GM12878 (cell line): ENCODE results near the gene PKHD1. TPM values are rescaled to one million over a fixed set of nuclear protein-coding genes. Genes with fewer than 3 reads are reported as not detected.

ENCODE experiments used
- ATAC-seq: fragments of 200-7000 bp; cut with Tn5 transposase; 3 replicates; pipeline ENCODE4 v1.9.1; 2020; ENCODE audit warnings: mild to moderate bottlenecking, moderate library complexity
- BruUV-seq: library from RNA; stranded (reverse); fragments of 400-500 nt; replicated peaks from 2 replicates; lab custom pipeline; 2021; lab: Mats Ljungman, UMichigan
- CTCF ChIA-PET: fragments of 300-600 bp; sonication (Branson Sonifier 250); formaldehyde crosslinking; extraction: SDS; loops from one replicate; lab custom pipeline; 2021; ENCODE audit warnings: inconsistent platforms; lab: Yijun Ruan, JAX
- POLR2A ChIA-PET: fragments of 350-600 bp; formaldehyde crosslinking; extraction: SDS; loops from one replicate; lab custom pipeline; 2021; ENCODE audit warnings: inconsistent platforms; lab: Charles Lee
- RAD21 ChIA-PET: fragments of 300-600 bp; sonication (Branson Sonifier 250); formaldehyde crosslinking; loops from one replicate; lab custom pipeline; 2023; ENCODE audit warnings: antibody characterized with exemption; ENCODE audit not compliant: unreplicated experiment; lab: Charles Lee
- SMC1A ChIA-PET: fragments of 300-600 bp; sonication (Branson Sonifier 250); formaldehyde crosslinking; loops from one replicate; lab custom pipeline; 2023; ENCODE audit not compliant: unreplicated experiment, uncharacterized antibody; lab: Charles Lee
- DNase-seq: peaks from one replicate; pipeline ENCODE4 v3.0.0-alpha.2; 2011; ENCODE audit warnings: low read depth, low spot score
- FAIRE-seq: peaks from 3 replicates; lab custom pipeline; 2011; peaks lifted over from hg19 to GRCh38; lab: Jason Lieb, UNC
- H2AFZ ChIP-seq: 2 replicates; pipeline ENCODE4 v1.6.0; 2011; ENCODE audit warnings: low read depth, low read length, control low read depth; ENCODE audit not compliant: control insufficient read depth
- H3K27ac ChIP-seq: 2 replicates; pipeline ENCODE4 v1.5.1; 2011; ENCODE audit warnings: control low read depth; ENCODE audit not compliant: control insufficient read depth, insufficient read depth
- H3K27me3 ChIP-seq, 2 experiments: replicated peaks in 1 of 2; 2 replicates each; pipeline versions ENCODE4 v1.6.0 to v1.6.1; 2011; ENCODE audit warnings: low read length in 1 of 2; ENCODE audit not compliant: control insufficient read depth in 2 of 2, insufficient read depth in 2 of 2
- H3K36me3 ChIP-seq, 2 experiments: 2 replicates each; pipeline ENCODE4 v1.5.1; 2011; ENCODE audit warnings: low read length in 1 of 2; ENCODE audit not compliant: control insufficient read depth in 2 of 2, insufficient read depth in 2 of 2
- H3K4me1 ChIP-seq: 2 replicates; pipeline ENCODE4 v1.6.1; 2011; ENCODE audit warnings: mild to moderate bottlenecking, low read length, moderate library complexity, mixed read lengths; ENCODE audit not compliant: control insufficient read depth, insufficient read depth
- H3K4me2 ChIP-seq: 2 replicates; pipeline ENCODE4 v1.6.0; 2011; ENCODE audit warnings: control low read depth; ENCODE audit not compliant: control insufficient read depth, insufficient read depth
- H3K4me3 ChIP-seq: fragments of 200-600 bp; sonication (generic); 2 replicates; pipeline ENCODE4 v1.5.1; 2016
- H3K79me2 ChIP-seq: 2 replicates; pipeline ENCODE4 v1.6.0; 2011; ENCODE audit warnings: low read length; ENCODE audit not compliant: control insufficient read depth, insufficient read depth
- H3K9ac ChIP-seq: 2 replicates; pipeline ENCODE4 v1.8.0; 2011; ENCODE audit warnings: low read length, control low read depth, mixed read lengths; ENCODE audit not compliant: control insufficient read depth, insufficient read depth
- H3K9me3 ChIP-seq: replicated peaks from 3 replicates; pipeline ENCODE4 v1.5.1; 2011; ENCODE audit warnings: mild to moderate bottlenecking, low read length; ENCODE audit not compliant: control insufficient read depth, insufficient read depth
- H4K20me1 ChIP-seq: 2 replicates; pipeline ENCODE4 v1.6.0; 2011; ENCODE audit not compliant: control insufficient read depth, insufficient read depth
- CREM ChIP-seq: IDR thresholded peaks from 2 replicates; pipeline ENCODE4 v1.6.1; 2014; ENCODE audit warnings: antibody characterized with exemption, low read depth
- MEF2B ChIP-seq: fragments of 450-650 bp; IDR thresholded peaks from 2 replicates; pipeline ENCODE4 v1.6.1; 2018; ENCODE audit warnings: mild to moderate bottlenecking, moderate library complexity; ENCODE audit not compliant: partially characterized antibody, poor library complexity, severe bottlenecking
- RAD21 ChIP-seq: IDR thresholded peaks from 2 replicates; pipeline ENCODE4 v1.6.1; 2011; ENCODE audit warnings: mild to moderate bottlenecking, low read depth, low read length, moderate library complexity; ENCODE audit not compliant: insufficient read depth
- SREBF1 ChIP-seq: IDR thresholded peaks from 2 replicates; pipeline ENCODE4 v1.6.1; 2012; ENCODE audit warnings: mild to moderate bottlenecking, low read length
- SRF ChIP-seq, 2 experiments: IDR thresholded peaks; 2 replicates each; pipeline ENCODE4 v1.6.1; 2011; ENCODE audit warnings: low read depth in 2 of 2, low read length in 2 of 2, mild to moderate bottlenecking in 1 of 2, moderate library complexity in 1 of 2
- TAF1 ChIP-seq: IDR thresholded peaks from 2 replicates; pipeline ENCODE4 v1.6.1; 2011; ENCODE audit warnings: mild to moderate bottlenecking, low read depth, low read length, borderline replicate concordance
- in situ Hi-C: fragments of 300-500 bp; cut with MboI; formaldehyde crosslinking; loops from 9 replicates; pipeline ENCODE4 v1.14.3; 2018; ENCODE audit warnings: mixed read lengths
- intact Hi-C: fragments of 100-400 bp; cut with micrococcal nuclease; formaldehyde crosslinking; loops from one replicate; pipeline ENCODE4 v1.14.2; 2022; ENCODE audit not compliant: unreplicated experiment
- polyA plus RNA-seq, 11 experiments: library from polyadenylated mRNA; depleted of rRNA in 4 of 11; unstranded in 6 of 11; stranded (reverse) in 5 of 11; fragments of >200 nt; fragmentation: Nextera tagmentation in 4 of 11; fragmentation: Illumina TruSeq in 1 of 11; extraction: Ambion mirVana in 4 of 11; extraction: Trizol in 1 of 11; gene quantifications; 1 replicate in 1 of 11; 2 replicates in 10 of 11; pipeline versions ENCODE4 v1.2.1 to v1.2.3, GENCODE V29; 2011 to 2016; ENCODE audit warnings: inconsistent platforms in 2 of 11, missing spikeins in 2 of 11, low read depth in 1 of 11
- total RNA-seq, 4 experiments: library from RNA; depleted of rRNA in 3 of 4; stranded (reverse); fragments of >200 nt in 3 of 4; fragmentation: Illumina TruSeq in 1 of 4; extraction: Trizol in 1 of 4; gene quantifications; 2 replicates each; pipeline versions ENCODE4 v1.2.1 to v1.2.3, GENCODE V29; 2013 to 2021
- TF ChIP-seq, protein P1 (sequence below): IDR thresholded peaks from 2 replicates; pipeline ENCODE4 v1.6.1; 2012; ENCODE audit warnings: mild to moderate bottlenecking, low read depth, low read length

PKHD1 gene
- total and polyA plus RNA-seq, 10 of the 15 experiments (the other 5 are each of a cell fraction or from before 2014, with no cell fraction given): under 0.01 to 0.90 (median 0.02) TPM; not detected in 1

DNA sequence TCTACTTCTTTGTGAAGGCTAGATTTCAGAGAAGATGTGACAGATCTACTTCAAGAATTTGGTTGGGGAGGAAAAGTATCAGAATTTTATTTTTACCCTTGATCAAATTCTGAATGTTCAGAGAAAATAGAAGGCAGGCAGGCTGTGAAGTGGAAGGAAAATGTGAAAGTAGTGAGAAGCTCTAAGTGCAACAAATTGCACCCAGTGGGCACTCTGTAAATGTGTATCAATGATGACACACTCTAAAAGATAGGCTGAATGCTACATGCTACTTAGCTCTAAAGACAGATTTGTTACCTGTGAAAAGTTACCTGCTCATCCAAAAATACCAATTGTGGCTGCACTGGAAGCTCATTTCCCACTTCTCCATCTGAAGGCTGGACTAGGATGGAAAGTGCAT lies 438.6 kb downstream of the PKHD1 start:
- no peaks in the 10 kb centered on the region for H3K4me1 ChIP-seq

More for the DNA sequence above, 438.6 kb downstream of the PKHD1 start:
- no peaks in the 10 kb centered on the region for H3K36me3 ChIP-seq
- ATAC-seq (no peak), DNase-seq (no peak), FAIRE-seq (no peak)
- TF ChIP-seq, protein P1, sequence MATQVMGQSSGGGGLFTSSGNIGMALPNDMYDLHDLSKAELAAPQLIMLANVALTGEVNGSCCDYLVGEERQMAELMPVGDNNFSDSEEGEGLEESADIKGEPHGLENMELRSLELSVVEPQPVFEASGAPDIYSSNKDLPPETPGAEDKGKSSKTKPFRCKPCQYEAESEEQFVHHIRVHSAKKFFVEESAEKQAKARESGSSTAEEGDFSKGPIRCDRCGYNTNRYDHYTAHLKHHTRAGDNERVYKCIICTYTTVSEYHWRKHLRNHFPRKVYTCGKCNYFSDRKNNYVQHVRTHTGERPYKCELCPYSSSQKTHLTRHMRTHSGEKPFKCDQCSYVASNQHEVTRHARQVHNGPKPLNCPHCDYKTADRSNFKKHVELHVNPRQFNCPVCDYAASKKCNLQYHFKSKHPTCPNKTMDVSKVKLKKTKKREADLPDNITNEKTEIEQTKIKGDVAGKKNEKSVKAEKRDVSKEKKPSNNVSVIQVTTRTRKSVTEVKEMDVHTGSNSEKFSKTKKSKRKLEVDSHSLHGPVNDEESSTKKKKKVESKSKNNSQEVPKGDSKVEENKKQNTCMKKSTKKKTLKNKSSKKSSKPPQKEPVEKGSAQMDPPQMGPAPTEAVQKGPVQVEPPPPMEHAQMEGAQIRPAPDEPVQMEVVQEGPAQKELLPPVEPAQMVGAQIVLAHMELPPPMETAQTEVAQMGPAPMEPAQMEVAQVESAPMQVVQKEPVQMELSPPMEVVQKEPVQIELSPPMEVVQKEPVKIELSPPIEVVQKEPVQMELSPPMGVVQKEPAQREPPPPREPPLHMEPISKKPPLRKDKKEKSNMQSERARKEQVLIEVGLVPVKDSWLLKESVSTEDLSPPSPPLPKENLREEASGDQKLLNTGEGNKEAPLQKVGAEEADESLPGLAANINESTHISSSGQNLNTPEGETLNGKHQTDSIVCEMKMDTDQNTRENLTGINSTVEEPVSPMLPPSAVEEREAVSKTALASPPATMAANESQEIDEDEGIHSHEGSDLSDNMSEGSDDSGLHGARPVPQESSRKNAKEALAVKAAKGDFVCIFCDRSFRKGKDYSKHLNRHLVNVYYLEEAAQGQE: no peak
- no peak for TF ChIP-seq MEF2B
- no peak for TF ChIP-seq TAF1
- no peak for TF ChIP-seq SRF (IDR thresholded peaks at IDR 0.05; ENCODE audit: low read depth in 2 of 2, low read length in 2 of 2)
- TF ChIP-seq SREBF1: no peak
- TF ChIP-seq RAD21: no peak
- TF ChIP-seq CREM: no peak
- H3K4me3 ChIP-seq: no peak overlapping the region
- ChIA-PET RAD21 (no interaction called here), CTCF (interaction anchor here (1.0 kb wide), 1 partner anchor 16 kb away, joined by 3 read pairs; no protein-coding TSS in a partner anchor), SMC1A (interaction anchor here (1.7 kb wide), 1 partner anchor 9 kb away, joined by 4 read pairs; no protein-coding TSS in a partner anchor), POLR2A (no interaction called here)
- no peaks in the 10 kb centered on the region for H3K79me2 ChIP-seq
- BruUV-seq: no TSS peak
- H3K27me3 ChIP-seq: no peaks in the 10 kb centered on the region
- no peak overlapping the region for H3K27ac ChIP-seq
- no peak overlapping the region for H3K9ac ChIP-seq
- no peak overlapping the region for H2AFZ ChIP-seq
- no peaks in the 10 kb centered on the region for H4K20me1 ChIP-seq
- H3K4me2 ChIP-seq: no peak overlapping the region
- intact Hi-C loops: no loop called here
- H3K9me3 ChIP-seq: no peaks in the 10 kb centered on the region
- in situ Hi-C loops: no loop called here
